Measurements from ENCODE around the gene GRID2.

GRID2 gene

GRCh38 chr4:93030670-93031069, 726.9 kb downstream of the GRID2 start:
- H3K4me1 ChIP-seq = no peaks in the 10 kb centered on the region
- no peaks in the 10 kb centered on the region for H3K36me3 ChIP-seq (replicated peaks)
- in situ Hi-C loops (cut with MboI; ENCODE audit: low sequenced_read_pairs) = no loop called here
- no peak overlapping the region for H3K4me3 ChIP-seq
- no peaks in the 10 kb centered on the region for H3K9me3 ChIP-seq
- DNase-seq (ENCODE audit: low spot score in 2 of 2) = no peak
- H3K27me3 ChIP-seq (ENCODE audit: low read depth) = no peaks in the 10 kb centered on the region

GRCh38 chr4:93031431-93032098, 727.8 kb downstream of the GRID2 start:
- no peak for DNase-seq (ENCODE audit: low spot score in 2 of 2)

GRCh38 chr4:93042746-93043145, 739.0 kb downstream of the GRID2 start:
- no peaks in the 10 kb centered on the region for H3K4me1 ChIP-seq
- no peaks in the 10 kb centered on the region for H3K9me3 ChIP-seq
- no peak overlapping the region for H3K4me3 ChIP-seq
- in situ Hi-C loops (cut with MboI; ENCODE audit: low sequenced_read_pairs) = no loop called here
- no peaks in the 10 kb centered on the region for H3K27me3 ChIP-seq (ENCODE audit: low read depth)
- no peak for DNase-seq (ENCODE audit: low spot score in 2 of 2)
- no peaks in the 10 kb centered on the region for H3K36me3 ChIP-seq (replicated peaks)

More at GRCh38 chr4:93031431-93032098, 727.8 kb downstream of the GRID2 start:
- Histone ChIP-seq H3K4me1 (no peaks in the 10 kb centered on the region), H3K9me3 (no peaks in the 10 kb centered on the region), H3K36me3 (replicated peaks) (no peaks in the 10 kb centered on the region), H3K27me3 (ENCODE audit: low read depth) (no peaks in the 10 kb centered on the region), H3K4me3 (no peak overlapping the region)
- in situ Hi-C loops (cut with MboI; ENCODE audit: low sequenced_read_pairs) = no loop called here

GRCh38 chr4:93053140-93053539, 749.4 kb downstream of the GRID2 start:
- Histone ChIP-seq H3K4me3 (no peak overlapping the region), H3K36me3 (replicated peaks) (no peaks in the 10 kb centered on the region), H3K9me3 (no peaks in the 10 kb centered on the region), H3K27me3 (ENCODE audit: low read depth) (no peaks in the 10 kb centered on the region), H3K4me1 (peaks cover 8% of the 10 kb centered on the region)
- no peak for DNase-seq (ENCODE audit: low spot score in 2 of 2)
- in situ Hi-C loops (cut with MboI; ENCODE audit: low sequenced_read_pairs) = no loop called here

GRCh38 chr4:93061826-93062225, 758.1 kb downstream of the GRID2 start:
- Histone ChIP-seq H3K36me3 (replicated peaks) (no peaks in the 10 kb centered on the region), H3K9me3 (no peaks in the 10 kb centered on the region), H3K4me3 (no peak overlapping the region), H3K4me1 (no peaks in the 10 kb centered on the region), H3K27me3 (ENCODE audit: low read depth) (no peaks in the 10 kb centered on the region)
- in situ Hi-C loops (cut with MboI; ENCODE audit: low sequenced_read_pairs) = no loop called here
- no peak for DNase-seq (ENCODE audit: low spot score in 2 of 2)

- H3K36me3 ChIP-seq (replicated peaks) = no peaks in the 10 kb centered on the region
- DNase-seq (ENCODE audit: low spot score in 2 of 2) = no peak
- H3K4me1 ChIP-seq = no peaks in the 10 kb centered on the region
- no peak overlapping the region for H3K4me3 ChIP-seq
- H3K27me3 ChIP-seq (ENCODE audit: low read depth) = no peaks in the 10 kb centered on the region
- no peaks in the 10 kb centered on the region for H3K9me3 ChIP-seq
- in situ Hi-C loops (cut with MboI; ENCODE audit: low sequenced_read_pairs) = no loop called here
Observed at GRCh38 chr4:93063325-93063724, 759.6 kb downstream of the GRID2 start.

- in situ Hi-C loops (cut with MboI; ENCODE audit: low sequenced_read_pairs) = no loop called here
- Histone ChIP-seq H3K27me3 (ENCODE audit: low read depth) (no peaks in the 10 kb centered on the region), H3K4me3 (no peak overlapping the region), H3K9me3 (no peaks in the 10 kb centered on the region), H3K4me1 (no peaks in the 10 kb centered on the region), H3K36me3 (replicated peaks) (no peaks in the 10 kb centered on the region)
- DNase-seq (ENCODE audit: low spot score in 2 of 2) = no peak
Observed at GRCh38 chr4:93065790-93066189, 762.0 kb downstream of the GRID2 start.

GRCh38 chr4:93066749-93067148, 763.0 kb downstream of the GRID2 start:
- no peak overlapping the region for H3K4me3 ChIP-seq
- DNase-seq (ENCODE audit: low spot score in 2 of 2) = no peak
- H3K36me3 ChIP-seq (replicated peaks) = no peaks in the 10 kb centered on the region

GRCh38 chr4:93072292-93072691, 768.5 kb downstream of the GRID2 start:
- Histone ChIP-seq H3K36me3 (replicated peaks) (no peaks in the 10 kb centered on the region), H3K4me3 (no peak overlapping the region), H3K9me3 (no peaks in the 10 kb centered on the region), H3K27me3 (ENCODE audit: low read depth) (no peaks in the 10 kb centered on the region), H3K4me1 (no peaks in the 10 kb centered on the region)
- DNase-seq (ENCODE audit: low spot score in 2 of 2) = no peak
- in situ Hi-C loops (cut with MboI; ENCODE audit: low sequenced_read_pairs) = no loop called here

More at GRCh38 chr4:93066749-93067148, 763.0 kb downstream of the GRID2 start:
- Histone ChIP-seq H3K4me1 (no peaks in the 10 kb centered on the region), H3K9me3 (no peaks in the 10 kb centered on the region), H3K27me3 (ENCODE audit: low read depth) (no peaks in the 10 kb centered on the region)
- in situ Hi-C loops (cut with MboI; ENCODE audit: low sequenced_read_pairs) = no loop called here

- in situ Hi-C loops (cut with MboI; ENCODE audit: low sequenced_read_pairs) = no loop called here
- Histone ChIP-seq H3K9me3 (no peaks in the 10 kb centered on the region), H3K4me1 (peaks cover 7% of the 10 kb centered on the region; the same call in 1 of the 2 replicates), H3K4me3 (no peak overlapping the region), H3K27me3 (ENCODE audit: low read depth) (no peaks in the 10 kb centered on the region), H3K36me3 (replicated peaks) (no peaks in the 10 kb centered on the region)
- no peak for DNase-seq (ENCODE audit: low spot score in 2 of 2)
Observed at GRCh38 chr4:93080316-93080715, 776.5 kb downstream of the GRID2 start.

- DNase-seq (ENCODE audit: low spot score in 2 of 2) = peak; percentile 9 to 14
- in situ Hi-C loops (cut with MboI; ENCODE audit: low sequenced_read_pairs) = no loop called here
- H3K4me3 ChIP-seq = no peak overlapping the region
- H3K27me3 ChIP-seq (ENCODE audit: low read depth) = no peaks in the 10 kb centered on the region
- H3K9me3 ChIP-seq = no peaks in the 10 kb centered on the region
- H3K4me1 ChIP-seq = peaks cover 7% of the 10 kb centered on the region; the same call in 1 of the 2 replicates
- no peaks in the 10 kb centered on the region for H3K36me3 ChIP-seq (replicated peaks)
Observed at GRCh38 chr4:93084599-93085305, 781.0 kb downstream of the GRID2 start.

GRCh38 chr4:93086356-93086755, 782.6 kb downstream of the GRID2 start:
- in situ Hi-C loops (cut with MboI; ENCODE audit: low sequenced_read_pairs) = no loop called here
- Histone ChIP-seq H3K4me3 (no peak overlapping the region), H3K9me3 (no peaks in the 10 kb centered on the region), H3K27me3 (ENCODE audit: low read depth) (no peaks in the 10 kb centered on the region), H3K36me3 (replicated peaks) (no peaks in the 10 kb centered on the region), H3K4me1 (peaks cover 7% of the 10 kb centered on the region; the same call in 1 of the 2 replicates)
- no peak for DNase-seq (ENCODE audit: low spot score in 2 of 2)

- Histone ChIP-seq H3K4me3 (no peak overlapping the region), H3K9me3 (no peaks in the 10 kb centered on the region), H3K36me3 (replicated peaks) (no peaks in the 10 kb centered on the region), H3K27me3 (ENCODE audit: low read depth) (no peaks in the 10 kb centered on the region), H3K4me1 (no peaks in the 10 kb centered on the region)
- DNase-seq (ENCODE audit: low spot score in 2 of 2) = no peak
- in situ Hi-C loops (cut with MboI; ENCODE audit: low sequenced_read_pairs) = no loop called here
Observed at GRCh38 chr4:93092765-93093164, 789.0 kb downstream of the GRID2 start.

GRCh38 chr4:93103042-93103441, 799.3 kb downstream of the GRID2 start:
- no peaks in the 10 kb centered on the region for H3K4me1 ChIP-seq
- in situ Hi-C loops (cut with MboI; ENCODE audit: low sequenced_read_pairs) = no loop called here
- no peaks in the 10 kb centered on the region for H3K36me3 ChIP-seq (replicated peaks)
- no peak overlapping the region for H3K4me3 ChIP-seq
- H3K9me3 ChIP-seq = no peaks in the 10 kb centered on the region
- no peak for DNase-seq (ENCODE audit: low spot score in 2 of 2)
- no peaks in the 10 kb centered on the region for H3K27me3 ChIP-seq (ENCODE audit: low read depth)

Measured in HAP-1 (cell line).